ENCODE data around the gene RNF166.

Gene RNF166

DNA sequence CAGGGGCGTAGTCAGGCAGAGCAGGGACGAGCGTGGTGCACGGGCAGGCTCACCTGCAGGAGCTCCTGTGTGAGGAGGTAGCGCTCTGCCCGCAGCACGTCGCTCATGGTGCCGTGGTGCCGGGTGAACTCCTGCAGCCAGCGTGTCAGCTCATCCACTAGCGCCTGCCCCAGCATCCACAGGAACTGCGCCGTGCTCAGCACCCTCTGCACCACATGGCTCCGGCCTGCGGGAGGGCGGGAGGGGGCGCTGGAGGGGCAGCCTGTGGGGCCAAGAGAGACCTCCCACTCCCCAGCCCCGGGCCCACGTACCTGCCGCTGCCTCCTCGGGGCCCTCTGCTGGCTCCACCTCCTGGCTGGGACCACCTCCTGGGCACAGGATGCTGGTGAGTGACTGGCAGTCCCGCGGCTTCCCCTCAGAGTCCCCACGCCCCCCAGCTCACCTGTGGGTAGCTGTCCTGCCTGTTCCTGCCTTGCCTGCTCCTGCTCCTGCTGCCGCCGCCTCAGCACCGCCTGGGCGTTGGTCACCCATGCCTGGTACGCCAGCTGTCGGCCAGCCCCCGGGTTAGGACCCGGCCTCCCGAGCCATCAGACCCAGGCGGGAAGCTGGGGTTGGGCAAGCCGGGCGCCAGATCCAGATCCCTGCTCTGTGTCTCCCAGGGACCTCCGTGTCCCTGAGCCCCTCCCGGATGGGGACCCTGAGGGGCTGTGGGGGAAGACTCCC lies 16.7 kb upstream of the RNF166 start:
- no peaks in the 10 kb centered on the region for H3K4me1 ChIP-seq (ENCODE audit: insufficient read depth, low read length)
- H3K36me3 ChIP-seq (ENCODE audit: insufficient read depth, low read length) = no peaks in the 10 kb centered on the region; the same call in 1 of the 2 replicates
- no peak overlapping the region for H3K9ac ChIP-seq (ENCODE audit: low read depth, low read length)
- H3K9me3 ChIP-seq (ENCODE audit: control insufficient read depth, insufficient read depth, low read length) = no peaks in the 10 kb centered on the region

DNA sequence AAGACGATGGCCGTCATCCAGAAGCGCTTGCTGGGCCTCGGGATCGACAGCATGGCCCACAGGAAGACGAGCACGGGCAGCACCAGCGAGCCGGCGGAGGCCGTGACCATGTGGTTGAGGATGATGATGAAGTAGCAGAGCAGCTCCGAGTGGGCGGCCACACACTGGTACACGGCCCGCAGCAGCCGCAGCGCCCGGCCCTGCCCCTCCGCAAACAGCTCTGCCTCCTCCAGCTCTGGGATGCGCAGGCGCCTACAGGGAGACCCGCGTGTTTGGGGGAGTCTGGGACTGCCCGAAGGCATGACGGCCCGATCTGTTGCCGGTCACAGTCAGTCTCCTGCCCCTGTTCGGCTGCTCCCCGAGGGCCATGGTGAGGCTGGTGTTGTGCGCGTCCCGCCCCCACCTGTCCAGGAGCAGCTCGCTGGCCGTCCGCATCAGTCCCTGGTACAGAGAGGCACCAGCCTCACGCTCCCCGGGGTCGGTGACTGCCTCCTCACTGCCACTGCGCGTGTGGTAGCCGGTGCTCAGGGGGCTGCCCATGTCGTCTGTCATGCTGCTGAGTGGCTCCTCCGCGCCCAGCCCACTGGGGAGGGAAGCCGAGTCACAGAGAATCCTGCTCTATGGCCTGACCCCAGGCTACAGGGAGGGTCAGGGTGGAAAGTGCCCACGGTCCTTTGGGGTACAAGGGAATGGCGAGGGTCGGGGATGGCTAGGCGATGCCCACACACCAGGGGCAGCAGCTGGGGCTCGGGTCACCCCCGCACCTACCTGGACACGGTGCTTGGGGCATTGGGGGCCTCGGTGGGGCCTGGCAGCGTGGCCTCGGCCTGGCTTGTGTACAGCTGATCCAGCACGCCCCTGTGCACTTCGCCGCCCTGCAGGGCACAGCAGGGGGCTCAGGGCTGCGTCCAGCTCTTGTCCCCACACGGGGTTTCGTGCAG lies 15.9 kb upstream of the RNF166 start:
- H3K36me3 ChIP-seq (ENCODE audit: insufficient read depth, low read length) = no peaks in the 10 kb centered on the region; the same call in 1 of the 2 replicates

GRCh38 chr16:88721236-88721635 lies 15.0 kb upstream of the RNF166 start:
- H3K9ac ChIP-seq (ENCODE audit: low read depth, low read length) = no peak overlapping the region
- no peaks in the 10 kb centered on the region; the same call in 1 of the 2 replicates for H3K36me3 ChIP-seq (ENCODE audit: insufficient read depth, low read length)
- no peaks in the 10 kb centered on the region for H3K4me1 ChIP-seq (ENCODE audit: insufficient read depth, low read length)
- H3K9me3 ChIP-seq (ENCODE audit: control insufficient read depth, insufficient read depth, low read length) = no peaks in the 10 kb centered on the region

More for the DNA sequence above, 15.9 kb upstream of the RNF166 start:
- Histone ChIP-seq H3K9ac (ENCODE audit: low read depth, low read length) (no peak overlapping the region), H3K9me3 (ENCODE audit: control insufficient read depth, insufficient read depth, low read length) (no peaks in the 10 kb centered on the region), H3K4me1 (ENCODE audit: insufficient read depth, low read length) (no peaks in the 10 kb centered on the region)

DNA sequence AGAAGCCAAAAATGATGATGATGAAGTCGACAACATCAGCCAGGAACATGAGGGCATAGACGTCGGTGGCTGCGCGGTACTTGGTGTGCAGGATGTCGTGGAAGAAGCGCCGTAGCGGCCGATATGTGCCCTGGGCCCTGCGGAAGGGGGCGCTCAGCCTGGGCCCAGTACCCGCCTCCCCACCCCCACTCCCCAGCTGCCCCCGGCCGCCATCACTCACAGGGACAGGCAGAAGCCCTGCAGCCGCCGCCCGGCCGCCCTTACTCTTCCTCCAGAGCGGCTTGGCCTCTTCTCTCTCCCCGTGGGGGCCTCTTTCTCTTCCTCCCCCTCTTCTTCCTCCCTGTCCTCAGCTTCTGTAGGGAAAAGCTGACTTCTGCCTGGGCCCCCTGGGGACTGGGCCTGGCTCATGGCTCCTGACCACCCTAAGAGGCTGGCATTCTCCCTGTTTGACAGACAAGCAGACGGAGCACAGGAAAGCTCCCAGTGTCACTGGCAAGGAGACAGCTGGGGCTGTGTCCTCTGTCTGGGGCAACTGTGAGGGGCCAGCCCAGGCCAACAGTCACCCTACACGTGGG lies 14.3 kb upstream of the RNF166 start:
- no peaks in the 10 kb centered on the region for H3K4me1 ChIP-seq (ENCODE audit: insufficient read depth, low read length)
- no peak overlapping the region for H3K9ac ChIP-seq (ENCODE audit: low read depth, low read length)
- no peaks in the 10 kb centered on the region; the same call in 1 of the 2 replicates for H3K36me3 ChIP-seq (ENCODE audit: insufficient read depth, low read length)
- H3K9me3 ChIP-seq (ENCODE audit: control insufficient read depth, insufficient read depth, low read length) = no peaks in the 10 kb centered on the region

DNA sequence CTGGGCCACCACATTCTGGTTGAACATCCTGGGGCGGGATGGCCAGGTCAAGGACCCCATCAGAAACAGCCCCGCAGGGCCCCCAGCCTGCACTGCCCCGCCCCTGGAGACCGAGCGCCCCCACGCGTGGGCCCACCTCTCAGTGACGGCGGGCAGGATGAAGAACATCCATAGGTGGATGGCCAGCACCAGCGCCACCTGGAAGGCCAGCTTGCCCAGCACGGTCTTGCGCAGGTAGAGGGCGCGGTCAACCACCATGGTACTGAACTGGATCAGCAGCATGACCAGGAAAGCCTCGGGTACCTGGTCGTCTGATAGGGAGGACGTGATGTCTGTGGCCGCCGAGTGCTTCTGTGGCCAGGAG lies 13.7 kb upstream of the RNF166 start:
- Histone ChIP-seq H3K4me1 (ENCODE audit: insufficient read depth, low read length) (no peaks in the 10 kb centered on the region), H3K9ac (ENCODE audit: low read depth, low read length) (no peak overlapping the region), H3K36me3 (ENCODE audit: insufficient read depth, low read length) (no peaks in the 10 kb centered on the region; the same call in 1 of the 2 replicates), H3K9me3 (ENCODE audit: control insufficient read depth, insufficient read depth, low read length) (no peaks in the 10 kb centered on the region)

DNA sequence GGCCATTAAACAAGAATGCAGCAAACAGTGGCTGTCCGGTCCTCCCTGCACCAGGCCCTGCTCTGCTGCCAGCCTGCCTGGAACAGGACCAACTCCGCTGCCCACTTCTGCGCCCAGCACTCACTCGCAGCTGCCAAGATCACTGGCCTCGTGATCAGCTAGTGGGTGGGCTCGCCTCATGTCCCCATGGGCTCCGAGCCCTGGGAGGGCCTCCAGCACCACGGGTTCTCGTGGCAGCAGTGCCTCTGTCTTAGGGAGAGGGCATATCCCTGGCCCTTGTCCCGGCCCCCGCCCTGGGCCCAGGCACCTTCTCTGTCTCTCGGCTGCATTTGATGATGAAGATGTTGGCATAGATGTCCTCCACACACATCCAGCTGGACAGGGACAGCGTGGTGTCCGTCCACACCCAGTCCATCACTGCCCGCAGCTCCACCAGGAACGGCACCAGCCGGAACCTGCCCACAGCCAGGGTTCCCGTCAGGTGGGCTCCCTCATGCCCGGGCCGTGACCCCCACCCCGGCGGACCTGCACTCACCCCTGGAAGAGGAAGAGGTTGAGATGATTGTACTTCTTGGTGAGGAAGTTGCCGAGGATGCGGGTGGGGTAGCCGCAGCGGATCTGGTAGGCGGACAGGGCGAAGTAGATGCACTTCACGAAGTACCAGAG lies 13.2 kb upstream of the RNF166 start:
- no peaks in the 10 kb centered on the region; the same call in 1 of the 2 replicates for H3K36me3 ChIP-seq (ENCODE audit: insufficient read depth, low read length)
- H3K9ac ChIP-seq (ENCODE audit: low read depth, low read length) = no peak overlapping the region
- H3K4me1 ChIP-seq (ENCODE audit: insufficient read depth, low read length) = no peaks in the 10 kb centered on the region
- H3K9me3 ChIP-seq (ENCODE audit: control insufficient read depth, insufficient read depth, low read length) = no peaks in the 10 kb centered on the region

DNA sequence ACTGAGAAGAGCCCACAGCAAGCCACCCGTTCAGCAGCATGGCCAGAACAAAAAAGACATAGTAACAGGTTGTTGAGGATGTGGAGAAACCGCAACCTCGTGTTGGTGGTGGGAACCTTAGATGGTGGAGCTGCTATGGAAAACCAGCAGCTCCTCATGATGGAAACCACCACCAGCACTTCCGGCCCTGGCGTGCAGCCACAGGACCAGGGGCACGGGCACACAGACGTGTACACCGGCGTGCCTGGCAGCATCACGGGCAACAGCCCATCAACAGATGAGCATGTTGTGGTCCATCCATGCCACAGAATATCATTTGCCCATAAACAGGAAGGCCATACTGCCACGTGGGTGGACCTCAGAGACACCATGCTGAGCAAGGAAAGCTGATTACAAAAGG lies 12.0 kb upstream of the RNF166 start:
- Histone ChIP-seq H3K9ac (ENCODE audit: low read depth, low read length) (no peak overlapping the region), H3K9me3 (ENCODE audit: control insufficient read depth, insufficient read depth, low read length) (no peaks in the 10 kb centered on the region), H3K4me1 (ENCODE audit: insufficient read depth, low read length) (no peaks in the 10 kb centered on the region), H3K36me3 (ENCODE audit: insufficient read depth, low read length) (peaks cover 3% of the 10 kb centered on the region; the same call in 1 of the 2 replicates)

DNA sequence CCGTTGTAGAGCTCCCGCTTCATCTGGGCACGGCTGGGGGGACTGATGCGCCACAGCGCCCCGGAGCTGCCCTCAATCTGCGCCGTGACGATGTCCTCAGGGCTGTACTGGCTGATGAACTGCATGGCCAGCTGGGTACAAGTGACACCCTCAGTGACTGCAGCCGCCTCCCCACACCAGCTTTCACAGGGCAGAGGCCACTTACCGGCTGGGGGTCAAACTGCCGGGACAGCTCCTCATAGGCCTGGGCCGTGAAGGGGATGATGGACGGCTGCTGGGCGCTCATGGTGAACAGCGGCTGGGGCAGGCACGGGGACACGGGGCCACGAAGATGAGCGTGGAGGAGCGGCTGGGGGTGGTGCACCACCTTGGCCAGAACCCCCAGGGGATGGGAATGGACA lies 10.4 kb upstream of the RNF166 start:
- Histone ChIP-seq H3K4me1 (ENCODE audit: insufficient read depth, low read length) (no peaks in the 10 kb centered on the region), H3K9ac (ENCODE audit: low read depth, low read length) (no peak overlapping the region), H3K9me3 (ENCODE audit: control insufficient read depth, insufficient read depth, low read length) (no peaks in the 10 kb centered on the region), H3K36me3 (ENCODE audit: insufficient read depth, low read length) (peaks cover 3% of the 10 kb centered on the region; the same call in 1 of the 2 replicates)

GRCh38 chr16:88716201-88716600 lies 10.0 kb upstream of the RNF166 start:
- H3K36me3 ChIP-seq (ENCODE audit: insufficient read depth, low read length) = peaks cover 3% of the 10 kb centered on the region; the same call in 1 of the 2 replicates
- H3K4me1 ChIP-seq (ENCODE audit: insufficient read depth, low read length) = no peaks in the 10 kb centered on the region
- H3K9ac ChIP-seq (ENCODE audit: low read depth, low read length) = no peak overlapping the region
- H3K9me3 ChIP-seq (ENCODE audit: control insufficient read depth, insufficient read depth, low read length) = no peaks in the 10 kb centered on the region

DNA sequence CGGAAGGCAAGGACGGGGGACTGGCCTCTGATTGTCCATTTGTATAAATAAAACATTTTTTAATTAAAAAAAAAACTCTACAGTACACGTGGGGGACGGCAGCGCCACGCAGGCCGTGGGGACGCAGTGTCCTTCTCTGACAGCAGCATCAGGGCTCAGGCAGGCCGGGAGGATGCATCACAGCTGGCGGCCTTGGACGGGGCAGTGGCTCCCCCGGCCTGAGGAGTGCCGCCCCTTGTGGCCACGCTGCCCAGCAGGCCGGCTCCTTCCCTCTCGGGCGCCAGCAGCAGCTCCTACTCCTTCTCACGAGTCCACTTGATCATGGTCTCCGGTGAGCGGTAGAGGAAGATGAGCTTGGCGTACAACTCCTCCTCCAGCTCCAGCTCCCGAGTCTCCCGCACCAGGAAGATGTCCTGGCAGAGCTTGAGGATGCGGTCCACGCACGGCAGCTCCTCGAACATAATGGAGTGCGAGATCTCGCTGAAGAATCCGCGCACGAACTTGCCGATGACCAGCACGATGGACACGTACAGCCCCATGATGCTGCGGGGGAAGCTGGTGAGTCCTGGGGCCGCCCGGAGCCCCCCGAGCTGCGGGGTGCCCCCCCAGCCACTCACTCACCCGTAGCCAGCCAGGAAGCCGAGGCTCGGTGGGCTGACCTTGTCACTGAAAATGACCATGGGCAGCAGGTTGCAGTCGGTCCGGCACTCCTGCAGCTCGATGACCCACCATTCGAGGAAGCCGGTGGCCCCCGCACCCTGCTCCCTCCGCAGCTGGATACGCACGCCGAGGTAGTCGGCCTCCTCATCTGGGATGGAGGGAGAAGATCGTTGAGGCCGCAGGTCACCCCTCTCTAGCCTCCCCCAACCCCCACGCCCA lies 9.3 kb upstream of the RNF166 start:
- H3K9me3 ChIP-seq (ENCODE audit: control insufficient read depth, insufficient read depth, low read length) = no peaks in the 10 kb centered on the region
- H3K4me1 ChIP-seq (ENCODE audit: insufficient read depth, low read length) = no peaks in the 10 kb centered on the region
- peaks cover 3% of the 10 kb centered on the region; the same call in 1 of the 2 replicates for H3K36me3 ChIP-seq (ENCODE audit: insufficient read depth, low read length)
- H3K9ac ChIP-seq (ENCODE audit: low read depth, low read length) = no peak overlapping the region

DNA sequence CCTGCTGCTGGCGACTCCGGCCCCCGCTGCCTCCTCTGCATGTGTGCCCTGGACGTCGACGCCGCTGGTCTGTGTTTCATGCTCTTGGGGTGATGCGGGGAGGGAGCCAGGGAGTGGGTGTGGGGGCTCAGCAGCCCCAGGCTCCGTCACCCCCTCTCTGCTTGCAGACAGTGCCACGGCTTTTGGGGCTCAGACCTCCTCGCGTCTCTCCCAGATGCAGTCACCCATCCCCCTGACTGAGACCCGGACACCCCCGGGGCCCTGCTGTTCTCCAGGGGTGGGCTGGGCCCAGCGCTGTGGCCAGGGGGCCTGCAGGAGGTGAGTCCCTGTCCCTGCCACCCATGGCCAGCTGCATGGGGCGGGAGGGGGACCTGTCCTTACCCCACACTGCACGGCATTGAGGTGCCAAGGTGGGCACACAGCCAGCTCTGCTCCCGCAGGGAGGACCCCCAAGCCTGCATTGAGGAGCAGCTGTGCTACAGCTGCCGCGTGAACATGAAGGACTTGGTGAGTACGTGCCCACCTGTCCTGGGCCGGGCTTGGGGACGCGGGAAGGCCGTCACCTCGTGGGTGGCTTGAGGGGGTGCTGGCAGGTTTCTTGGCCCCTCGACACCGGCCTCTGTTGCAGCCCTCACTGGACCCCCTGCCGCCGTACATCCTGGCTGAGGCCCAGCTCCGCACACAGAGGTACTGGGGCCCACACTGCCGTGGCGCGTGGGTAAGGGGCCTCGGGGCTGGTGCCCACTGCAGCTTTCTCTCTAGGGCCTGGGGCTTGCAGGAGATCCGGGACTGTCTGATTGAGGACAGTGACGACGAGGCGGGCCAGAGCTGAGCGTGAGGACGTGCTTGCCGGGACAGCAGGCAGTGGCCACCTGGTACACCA lies 8.5 kb upstream of the RNF166 start:
- Histone ChIP-seq H3K9me3 (ENCODE audit: control insufficient read depth, insufficient read depth, low read length) (no peaks in the 10 kb centered on the region), H3K9ac (ENCODE audit: low read depth, low read length) (no peak overlapping the region), H3K4me1 (ENCODE audit: insufficient read depth, low read length) (no peaks in the 10 kb centered on the region), H3K36me3 (ENCODE audit: insufficient read depth, low read length) (peaks cover 3% of the 10 kb centered on the region; the same call in 1 of the 2 replicates)

- H3K36me3 ChIP-seq (ENCODE audit: insufficient read depth, low read length) = peaks cover 3% of the 10 kb centered on the region; the same call in 1 of the 2 replicates
- no peaks in the 10 kb centered on the region for H3K9me3 ChIP-seq (ENCODE audit: control insufficient read depth, insufficient read depth, low read length)
- no peaks in the 10 kb centered on the region for H3K4me1 ChIP-seq (ENCODE audit: insufficient read depth, low read length)
- no peak overlapping the region for H3K9ac ChIP-seq (ENCODE audit: low read depth, low read length)
These were observed 7.6 kb upstream of the RNF166 start for GRCh38 chr16:88713568-88714419.

Measured in ES-I3 (cell line).